GM19395 (cell line): ENCODE data around the gene FUZ.
A peak's percentile ranks its signal among the peaks of the same experiment; 100 is the strongest.
"Not testable (repeated sequence)": the region's sequence is repeated elsewhere in the genome, so short reads cannot be mapped to it uniquely, and the experiment has no call there.

Experiments
- ATAC-seq: cut with Tn5 transposase; IDR thresholded peaks from one replicate; pipeline ENCODE4 v1.9.1; 2021; ENCODE audit warnings: mild to moderate bottlenecking, moderate library complexity; ENCODE audit not compliant: unreplicated experiment

Gene FUZ

DNA sequence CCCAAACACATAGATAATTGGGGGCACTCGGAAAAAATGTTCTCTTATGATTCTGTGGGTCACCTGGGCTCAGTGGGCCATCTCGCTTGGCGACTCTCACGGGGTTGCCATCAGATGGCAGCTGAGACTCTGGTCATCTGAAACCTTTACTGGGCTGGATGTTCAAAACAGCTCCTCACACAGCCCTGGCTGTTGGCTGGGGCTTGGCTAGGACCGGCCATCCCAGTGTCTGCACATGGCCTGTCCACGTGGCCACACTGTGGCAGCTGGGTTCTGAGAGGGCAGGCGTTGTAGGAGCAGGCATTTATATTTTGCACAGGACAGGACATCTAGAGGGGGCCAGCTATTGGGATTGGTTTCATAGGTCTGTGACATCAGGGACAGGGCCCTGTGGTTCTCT is 20.5 kb upstream of the FUZ start:
- no peak for ATAC-seq

GRCh38 chr19:49832556-49832955 is 19.5 kb upstream of the FUZ start:
- ATAC-seq: no peak

DNA sequence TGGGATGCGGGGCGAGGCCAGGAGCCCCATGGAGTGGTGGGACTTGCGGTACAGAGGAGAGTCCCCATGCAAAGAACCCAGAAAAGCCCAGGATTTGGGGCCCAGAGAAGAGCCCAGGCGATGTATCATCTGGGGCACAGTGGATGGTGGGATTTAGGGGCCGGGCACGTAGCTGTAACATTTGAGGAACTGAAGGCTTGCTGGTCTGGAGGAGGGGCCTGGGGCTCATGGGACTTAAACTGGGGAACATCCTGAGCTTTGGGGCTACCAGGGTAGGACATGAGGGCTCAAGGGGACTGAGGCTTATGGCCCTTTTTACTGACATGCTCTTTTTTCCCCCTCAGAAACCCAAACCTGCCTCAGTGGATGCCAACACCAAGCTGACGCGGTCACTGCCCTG is 18.5 kb upstream of the FUZ start:
- ATAC-seq: no peak

DNA sequence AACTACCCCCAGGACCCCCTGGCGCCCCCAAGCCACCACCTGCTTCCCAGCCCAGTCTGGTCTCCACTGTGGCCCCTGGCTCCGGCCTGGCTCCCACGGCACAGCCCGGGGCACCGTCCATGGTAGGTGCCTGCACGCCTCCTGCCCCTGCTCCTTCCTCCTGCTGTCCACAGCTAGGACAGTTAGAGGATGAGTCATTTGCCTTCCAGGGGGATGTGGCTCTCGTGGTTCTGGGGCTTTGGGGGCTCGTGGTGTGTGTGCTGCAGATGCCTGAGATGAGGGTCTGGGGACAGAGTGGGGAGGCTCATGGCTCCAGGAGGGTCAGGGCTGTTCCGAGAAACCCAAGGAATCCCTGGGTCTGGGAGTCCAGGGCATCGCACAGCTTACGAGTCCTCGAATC is 17.7 kb upstream of the FUZ start:
- ATAC-seq: no peak

DNA sequence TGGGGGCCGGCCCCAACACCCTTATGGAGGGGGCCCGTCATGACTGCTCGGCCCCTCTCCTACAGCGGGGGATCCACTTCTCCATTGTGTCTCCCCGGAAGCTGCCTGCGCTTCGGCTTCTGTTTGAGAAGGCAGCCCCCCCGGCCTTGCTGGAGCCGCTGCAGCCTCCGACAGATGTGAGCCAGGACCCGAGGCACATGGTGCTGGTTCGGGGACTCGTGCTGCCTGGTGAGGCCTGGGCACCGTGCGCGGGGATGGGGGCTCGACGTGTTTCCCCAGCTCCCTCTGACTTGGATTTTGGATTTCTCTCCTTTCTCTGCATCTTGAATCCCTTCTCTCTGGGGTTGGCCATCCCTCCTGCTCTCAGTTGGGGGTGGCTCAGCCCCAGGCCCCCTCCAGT is 16.6 kb upstream of the FUZ start:
- no peak for ATAC-seq

- no peak for ATAC-seq
These were observed 16.1 kb upstream of the FUZ start for GRCh38 chr19:49829200-49829599.

- no peak for ATAC-seq
These were observed 13.9 kb upstream of the FUZ start for GRCh38 chr19:49827034-49827433.

GRCh38 chr19:49824662-49825061 is 11.6 kb upstream of the FUZ start:
- no peak for ATAC-seq

- ATAC-seq: no peak
These were observed 10.4 kb upstream of the FUZ start for GRCh38 chr19:49823472-49823871.

DNA sequence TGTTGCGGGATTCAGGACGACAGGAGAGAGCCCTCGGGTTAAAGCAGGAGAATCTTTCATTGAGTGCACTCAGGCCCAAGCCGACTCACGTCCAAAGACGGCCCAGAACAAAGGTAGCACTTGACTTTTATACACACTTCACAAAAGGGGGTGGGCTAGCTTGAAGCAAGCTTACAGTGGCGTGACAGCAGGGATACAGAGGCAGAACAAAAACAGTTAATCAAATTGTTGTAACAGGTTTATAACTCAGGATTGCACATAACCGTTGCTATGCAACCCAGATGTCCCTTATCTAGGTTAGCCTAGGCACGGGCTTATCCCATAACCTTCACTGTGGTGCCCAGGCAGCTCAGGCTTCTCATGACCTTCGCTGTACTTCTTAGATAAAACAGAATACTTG is 7.0 kb upstream of the FUZ start:
- no peak for ATAC-seq

DNA sequence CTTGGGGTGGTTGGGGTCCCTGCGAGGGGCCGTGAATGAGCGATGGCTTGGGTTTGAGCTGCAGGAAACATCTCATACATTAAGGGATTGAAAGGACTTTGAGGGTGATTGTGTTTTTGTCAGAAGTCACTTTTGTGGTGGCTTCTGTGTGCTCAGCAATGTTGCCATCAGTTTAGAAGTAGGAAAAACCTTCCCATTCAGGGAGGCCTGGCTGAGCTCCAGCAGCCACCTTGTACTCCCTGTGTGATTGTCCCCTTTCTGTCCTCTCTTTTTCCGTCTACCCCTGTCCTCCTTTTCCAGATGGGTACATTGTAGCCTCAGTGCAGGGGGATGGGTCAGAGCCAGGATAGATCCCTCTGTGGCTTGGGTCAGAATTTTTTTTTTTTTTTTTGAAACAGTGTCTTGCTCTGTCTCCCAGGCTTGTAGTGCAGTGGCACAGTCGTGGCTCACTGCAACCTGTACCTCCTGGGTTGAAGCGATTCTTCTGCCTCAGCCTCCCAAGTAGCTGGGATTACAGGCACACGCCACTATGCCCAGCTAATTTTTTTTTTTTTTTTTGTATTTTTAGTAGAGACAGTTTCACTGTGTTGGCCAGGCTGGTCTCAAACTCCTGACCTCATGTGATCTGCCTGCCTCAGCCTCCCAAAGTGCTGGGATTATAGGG is 6.5 kb upstream of the FUZ start:
- ATAC-seq: not testable (repeated sequence)

- ATAC-seq: no peak
These were observed 5.7 kb upstream of the FUZ start for GRCh38 chr19:49818649-49819370.

DNA sequence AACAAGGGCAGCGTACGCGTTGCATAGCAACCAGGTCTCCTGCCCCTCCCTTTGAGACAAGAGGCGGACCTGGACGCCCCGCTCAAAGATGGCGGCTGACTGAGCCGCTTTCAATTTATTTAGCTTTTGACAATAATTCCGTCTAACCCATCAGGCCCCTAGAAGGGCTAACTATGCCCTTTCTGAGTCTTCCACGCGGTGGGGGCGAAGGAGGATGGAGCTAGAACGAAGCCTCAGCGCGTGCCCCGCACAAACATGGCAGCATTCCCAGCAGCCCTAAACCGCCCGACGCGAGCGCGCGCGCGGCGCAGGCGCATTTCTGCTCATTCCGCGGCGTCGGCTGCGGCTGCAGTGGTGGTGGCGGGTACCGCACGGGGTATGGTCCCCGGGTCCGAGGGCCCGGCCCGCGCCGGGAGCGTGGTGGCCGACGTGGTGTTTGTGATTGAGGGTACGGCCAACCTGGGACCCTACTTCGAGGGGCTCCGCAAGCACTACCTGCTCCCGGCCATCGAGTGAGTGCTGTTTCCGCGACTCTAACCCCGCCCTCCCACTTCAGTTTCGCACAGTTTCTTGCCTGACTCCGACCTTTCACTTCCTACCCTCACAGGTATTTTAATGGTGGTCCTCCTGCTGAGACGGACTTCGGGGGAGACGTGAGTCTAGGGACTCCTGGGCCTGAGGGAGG is 5.0 kb upstream of the FUZ start, which contains the start of gene MED25:
Gene MED25 (plus strand): TSS at position 326 of the 685 bp plus-strand sequence. CDS start 53 bp downstream, at position 379.
- peak; percentile 69 for ATAC-seq

- ATAC-seq: no peak
These were observed 3.5 kb upstream of the FUZ start for GRCh38 chr19:49816590-49816989.

DNA sequence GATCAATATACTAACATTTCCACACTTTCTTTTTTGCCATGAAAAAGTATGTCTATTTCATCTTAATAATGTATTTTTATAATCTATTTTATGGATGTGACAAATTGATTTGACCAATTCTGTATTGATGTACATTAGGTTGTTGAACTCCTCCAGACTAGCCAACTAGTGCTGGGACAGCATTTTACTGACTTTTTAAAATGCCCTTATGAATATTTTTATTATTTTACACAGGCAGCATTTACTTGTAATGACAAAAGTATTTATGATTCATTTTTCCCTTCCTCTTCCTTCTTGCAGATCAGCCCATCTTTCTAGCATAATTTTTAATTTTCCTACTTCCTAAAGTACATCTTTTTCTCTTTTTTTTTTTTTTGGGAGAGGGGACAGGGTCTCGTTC is 918 bp upstream of the FUZ start:
- no peak for ATAC-seq

DNA sequence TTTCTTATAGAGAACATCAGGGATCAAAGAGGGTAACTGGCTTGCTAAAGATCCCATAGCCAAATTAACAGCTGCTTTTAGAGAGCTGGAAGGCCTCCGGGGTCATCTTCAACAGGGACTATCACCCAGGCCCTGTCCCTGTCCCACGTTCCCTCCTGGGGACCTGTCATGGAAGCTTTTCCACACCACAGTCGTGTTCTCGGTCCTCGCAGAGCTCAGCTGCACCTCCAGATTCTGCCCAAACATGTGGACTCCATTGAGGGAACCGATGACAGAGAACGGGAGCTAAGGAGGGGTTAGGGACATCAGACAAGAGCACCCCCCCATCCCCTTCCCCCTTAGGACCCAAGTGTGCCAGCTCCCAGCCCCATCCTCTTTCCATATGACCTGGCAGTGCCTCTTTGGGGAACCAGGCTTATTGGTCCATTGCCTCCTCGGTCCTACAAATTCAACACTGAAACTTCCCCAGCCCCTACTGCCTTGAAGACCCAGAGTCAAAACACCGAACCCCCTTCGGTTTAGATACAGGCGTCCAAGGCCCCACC is 568 bp downstream of the FUZ start:
- ATAC-seq: no peak

GRCh38 chr19:49811328-49811727 is 1.8 kb downstream of the FUZ start:
- ATAC-seq: no peak

DNA sequence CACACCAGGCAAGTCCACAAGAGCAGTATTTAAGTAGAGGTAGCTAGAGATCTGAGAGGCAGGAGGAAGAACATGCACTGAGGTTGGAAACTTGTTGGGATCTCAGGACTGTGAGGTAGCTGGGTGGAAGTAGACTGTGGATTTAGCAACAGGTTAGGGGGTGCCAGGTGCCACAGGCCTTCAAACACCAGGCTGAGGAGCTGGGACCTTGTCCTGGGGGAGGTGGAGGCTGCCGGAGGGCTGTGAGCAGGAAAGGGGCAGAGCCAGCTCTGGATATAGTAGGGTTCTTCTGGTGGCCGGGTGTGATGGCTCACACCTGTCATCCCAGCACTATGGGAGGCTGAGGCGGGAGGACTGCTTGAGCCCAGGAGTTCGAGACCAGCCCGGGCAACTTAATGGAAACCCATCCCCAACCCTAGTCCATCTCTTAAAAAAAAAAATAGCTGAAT is 3.1 kb downstream of the FUZ start:
- no peak for ATAC-seq

- ATAC-seq: no peak
These were observed 3.7 kb downstream of the FUZ start for GRCh38 chr19:49809160-49809940.

DNA sequence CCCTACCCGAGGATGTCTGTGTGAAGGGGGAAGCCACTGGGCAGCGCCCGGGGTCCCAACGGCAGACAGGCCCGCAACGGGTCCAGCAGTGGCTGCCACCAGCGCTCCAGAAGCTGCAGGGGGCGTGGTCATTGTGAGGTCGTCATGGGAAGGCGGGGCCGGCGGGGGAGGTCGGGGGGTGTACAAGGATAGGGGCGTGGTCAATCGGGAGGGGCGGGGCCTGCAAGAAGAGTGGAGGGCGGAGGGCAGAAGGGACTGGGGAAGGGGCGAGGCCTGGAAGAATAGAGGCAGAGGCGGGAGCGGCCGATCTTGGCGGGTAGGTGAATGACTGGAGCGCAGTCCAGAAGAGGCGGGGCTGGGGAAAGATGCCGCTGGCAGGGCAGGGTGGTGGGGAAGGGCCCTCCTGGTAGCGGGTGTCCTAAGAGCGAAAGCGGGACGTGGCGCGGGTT is 4.4 kb downstream of the FUZ start:
- ATAC-seq: no peak
